ENCODE data around the gene ERCC2.

- TF ChIP-seq CTCF (IDR thresholded peaks at IDR 0.05; ENCODE audit: low read depth, low read length, poor library complexity, severe bottlenecking) (no peak), EZH2phosphoT487 (IDR thresholded peaks at IDR 0.05; ENCODE audit: borderline replicate concordance, low read length) (no peak)
Measured at GRCh38 chr19:45370410-45371204, at the start of gene ERCC2.

All from DOHH2 (cell line).